Endometrium (tissue), 2 donors: Measurements from ENCODE around the gene NCL.
"Not testable (repeated sequence)": the region's sequence is repeated elsewhere in the genome, so short reads cannot be mapped to it uniquely, and the experiment has no call there.

Source experiments
- FAIRE-seq: peaks from 2 replicates; lab custom pipeline; 2012; peaks lifted over from hg19 to GRCh38; lab: Jason Lieb, UNC
- donor health status: control.
- donor health status: control.

NCL gene

GRCh38 chr2:231429901-231430300, 34.4 kb downstream of the NCL start:
- no peak for FAIRE-seq

DNA sequence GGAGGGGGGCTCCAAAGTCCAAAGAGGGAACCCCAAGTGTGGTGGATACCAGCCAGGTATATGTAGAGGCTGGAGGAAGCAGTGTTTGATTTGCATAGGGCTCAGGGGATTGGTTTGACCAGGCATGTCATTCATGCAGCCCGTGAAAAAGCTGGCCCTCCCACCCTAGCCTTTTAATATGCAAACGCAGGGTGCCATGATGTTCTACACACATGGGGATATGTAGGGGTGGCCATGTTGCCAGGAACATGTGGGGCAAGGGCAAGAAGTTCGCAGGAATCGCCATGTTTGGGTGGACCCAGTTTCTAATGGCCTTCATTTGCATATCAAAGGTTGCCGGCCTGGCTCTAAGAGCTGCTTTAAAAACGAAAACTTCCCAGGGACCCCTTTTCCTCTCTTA, 35.1 kb downstream of the NCL start:
- FAIRE-seq: no peak

DNA sequence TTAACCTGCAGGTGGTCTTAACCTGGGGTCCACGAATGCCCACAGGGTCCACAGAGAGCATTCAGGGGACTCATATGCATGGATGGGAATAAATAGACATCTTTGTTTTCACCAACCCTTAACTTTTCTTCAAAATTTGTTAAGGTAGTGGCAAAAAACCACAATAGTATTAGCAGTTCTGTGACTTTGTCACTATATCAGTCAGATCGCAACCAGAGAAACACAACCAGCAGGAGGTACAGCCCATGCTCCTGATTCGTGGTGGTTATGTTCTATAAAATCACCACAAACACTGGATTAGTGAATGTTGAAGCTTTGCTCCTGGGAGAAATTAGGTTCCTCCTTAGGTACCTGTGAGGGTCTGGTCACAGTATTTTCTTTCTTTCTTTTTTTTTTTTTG, 37.2 kb downstream of the NCL start:
- no peak for FAIRE-seq

DNA sequence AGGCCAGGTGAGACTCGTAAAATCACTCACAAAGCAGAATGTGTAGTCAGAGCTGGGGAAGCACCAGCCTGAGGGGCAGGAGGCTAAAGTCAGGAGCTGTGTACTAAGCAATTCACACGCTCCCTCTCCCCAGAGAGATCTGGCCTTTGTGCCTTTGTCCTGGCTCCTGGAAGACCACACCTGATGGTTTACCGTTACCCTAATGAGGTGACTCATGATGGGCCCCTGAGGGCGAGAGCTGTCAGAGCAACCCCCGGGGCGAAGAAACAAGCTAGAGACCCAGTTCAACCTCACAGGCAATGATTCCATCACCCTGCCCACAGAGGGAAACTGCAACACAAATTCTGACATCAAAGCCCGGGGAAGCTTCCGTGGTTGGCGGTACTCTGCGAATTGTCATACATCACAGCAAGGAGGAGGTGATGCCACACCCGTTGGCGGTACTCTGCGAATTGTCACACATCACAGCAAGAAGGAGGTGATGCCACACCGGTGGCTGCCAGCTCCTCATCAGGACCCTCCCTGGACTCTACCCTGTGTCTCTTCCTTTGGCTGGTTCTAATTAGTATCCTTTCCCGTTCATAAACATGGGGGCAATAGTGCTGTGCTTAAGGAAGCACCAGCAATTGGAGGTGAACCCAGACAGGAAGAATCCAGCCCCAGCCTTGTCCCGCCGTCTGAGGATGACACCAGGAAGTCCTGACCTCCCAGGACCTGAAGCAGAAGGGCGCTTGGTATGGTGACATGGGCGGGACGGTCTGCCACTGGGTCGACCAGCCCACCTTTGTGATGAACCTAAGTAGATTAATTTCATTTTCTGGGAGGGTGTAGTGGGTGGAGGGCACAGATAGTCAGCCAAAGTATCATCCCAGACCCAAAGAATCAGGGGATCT, 38.2 kb downstream of the NCL start:
- FAIRE-seq: no peak

DNA sequence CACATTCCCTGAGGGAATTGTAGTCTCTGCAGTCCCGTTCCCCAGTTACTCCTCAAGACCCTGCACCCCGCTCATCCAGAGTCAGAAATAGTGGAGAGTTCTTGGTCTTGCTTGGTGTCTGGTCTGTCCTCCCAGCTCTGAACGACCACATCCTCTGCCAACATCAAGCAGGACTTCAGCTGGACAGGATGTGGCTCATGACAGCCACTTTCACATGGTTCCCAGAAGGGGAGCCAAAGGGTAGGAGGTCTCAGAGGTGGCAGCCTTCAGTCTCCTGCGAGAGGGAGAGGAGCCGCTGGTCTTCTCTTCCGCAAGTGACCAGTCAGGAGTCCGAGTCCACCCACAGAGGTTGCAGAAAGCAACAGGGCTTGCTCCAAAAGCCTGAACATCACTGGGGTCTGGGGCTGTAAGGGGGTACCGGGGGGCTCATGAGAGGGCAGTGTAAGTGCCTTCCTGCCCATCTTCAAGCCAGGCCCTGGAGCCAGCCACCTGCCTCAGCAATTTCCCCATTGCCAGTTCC, 38.9 kb downstream of the NCL start:
- no peak for FAIRE-seq

DNA sequence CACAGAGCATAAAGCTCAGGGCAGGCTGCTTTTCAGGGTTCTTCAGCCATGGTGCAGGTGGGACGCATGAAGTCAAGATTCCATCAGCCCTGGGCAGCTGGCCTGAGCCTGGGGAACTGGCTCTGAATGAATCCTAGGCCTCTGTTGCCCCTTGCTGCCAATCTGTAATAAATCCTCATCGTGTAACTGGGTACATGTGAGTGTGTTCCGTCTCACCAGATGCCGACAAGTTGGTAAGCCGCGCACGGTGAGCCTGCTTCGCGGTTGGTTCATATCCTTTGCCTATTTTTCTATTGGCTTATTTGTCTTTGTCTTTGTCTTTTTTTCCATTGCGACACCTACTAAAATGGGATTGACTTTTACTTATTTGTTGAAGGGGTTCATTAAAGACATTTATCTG, 41.1 kb downstream of the NCL start:
- FAIRE-seq: no peak

- FAIRE-seq: no peak
Observed at GRCh38 chr2:231422056-231422455, 42.2 kb downstream of the NCL start.

GRCh38 chr2:231421051-231421580, 43.2 kb downstream of the NCL start:
- FAIRE-seq: no peak

DNA sequence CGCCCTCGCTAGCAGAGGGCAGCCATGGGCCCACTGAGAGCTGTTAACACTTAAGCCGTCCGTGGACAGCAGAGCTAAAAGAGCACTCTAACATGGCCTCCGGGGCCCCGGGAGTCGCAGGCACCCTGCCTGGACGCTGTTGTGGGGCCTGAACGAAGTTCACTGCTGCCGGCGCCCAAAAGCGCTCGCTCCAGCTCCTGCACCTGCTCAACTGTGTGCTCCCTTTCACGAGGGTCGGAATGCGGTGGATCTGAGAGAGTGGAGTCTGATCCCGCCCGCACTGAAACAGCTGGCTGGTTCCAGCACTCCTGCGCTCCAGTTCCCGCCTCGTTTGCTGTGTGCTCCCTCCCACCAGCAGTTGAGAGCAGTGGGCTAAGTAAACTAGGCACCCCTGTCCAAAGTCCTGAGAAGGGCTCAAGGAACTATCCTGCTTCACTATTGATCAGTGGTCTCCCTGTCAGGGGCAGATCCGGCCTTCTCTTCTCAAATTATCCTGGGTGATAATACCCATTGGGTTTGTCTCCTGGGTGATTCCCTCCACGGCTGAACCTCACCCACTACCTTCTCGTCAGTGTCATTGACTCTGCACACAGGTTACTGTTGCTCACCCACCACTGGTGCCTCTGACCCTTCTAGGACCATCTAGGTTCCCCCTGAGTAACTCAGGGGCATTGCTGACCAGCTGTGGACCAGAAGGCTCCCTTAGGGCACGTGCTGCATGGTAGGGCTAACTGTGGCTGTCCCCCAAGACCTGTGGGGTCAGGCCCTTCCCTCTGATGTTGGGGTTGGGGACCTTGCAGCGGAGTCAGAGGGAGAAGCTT, 45.3 kb downstream of the NCL start:
- no peak for FAIRE-seq

- no peak for FAIRE-seq
Observed at GRCh38 chr2:231415029-231415428, 49.3 kb downstream of the NCL start.

GRCh38 chr2:231413921-231414476, 50.3 kb downstream of the NCL start:
- no peak for FAIRE-seq

GRCh38 chr2:231413456-231413855, 50.8 kb downstream of the NCL start:
- FAIRE-seq: no peak

GRCh38 chr2:231412618-231412963, 51.7 kb downstream of the NCL start:
- FAIRE-seq: no peak

- FAIRE-seq: no peak
Observed at GRCh38 chr2:231411831-231412617, 52.3 kb downstream of the NCL start.

DNA sequence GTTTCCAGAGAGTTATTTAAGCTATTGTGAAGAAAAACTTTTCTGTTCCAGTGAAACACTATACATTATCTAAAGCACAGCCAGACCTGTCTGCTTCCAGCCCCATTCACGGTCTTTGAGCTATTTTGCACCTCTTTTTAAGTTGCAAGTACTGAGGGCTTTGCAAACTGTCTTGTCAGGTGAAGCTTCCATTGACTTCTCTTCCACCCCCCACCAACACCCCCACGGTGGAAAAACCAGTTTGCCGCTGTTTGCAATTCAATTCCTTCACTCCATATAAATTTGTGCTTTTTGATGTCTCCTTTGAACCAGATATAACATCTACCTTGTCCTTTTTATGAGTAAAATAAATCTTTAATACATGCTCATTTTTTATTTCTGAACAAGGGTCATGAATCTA, 53.0 kb downstream of the NCL start:
- no peak for FAIRE-seq

- no peak for FAIRE-seq
Observed at GRCh38 chr2:231410293-231411004, 53.8 kb downstream of the NCL start.

DNA sequence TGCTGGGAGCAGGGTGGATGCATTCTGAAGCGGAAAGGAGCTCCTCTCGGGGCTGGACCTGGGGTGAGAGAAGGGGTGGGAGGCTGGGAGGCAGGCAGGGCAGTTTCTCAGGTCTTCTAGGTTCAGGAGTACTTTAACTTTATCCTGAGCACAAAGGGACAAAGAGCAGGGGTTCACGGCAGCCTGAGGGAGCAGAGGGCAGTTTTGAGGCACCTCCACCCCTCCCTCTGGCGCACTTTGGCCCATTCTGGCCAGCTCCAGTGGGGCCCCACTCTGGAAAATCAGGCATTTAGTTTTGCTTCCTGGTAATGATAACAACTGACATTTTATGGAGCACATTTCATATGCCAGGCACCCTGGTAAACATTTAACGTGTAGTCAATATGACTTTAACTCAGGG, 54.5 kb downstream of the NCL start:
- no peak for FAIRE-seq

DNA sequence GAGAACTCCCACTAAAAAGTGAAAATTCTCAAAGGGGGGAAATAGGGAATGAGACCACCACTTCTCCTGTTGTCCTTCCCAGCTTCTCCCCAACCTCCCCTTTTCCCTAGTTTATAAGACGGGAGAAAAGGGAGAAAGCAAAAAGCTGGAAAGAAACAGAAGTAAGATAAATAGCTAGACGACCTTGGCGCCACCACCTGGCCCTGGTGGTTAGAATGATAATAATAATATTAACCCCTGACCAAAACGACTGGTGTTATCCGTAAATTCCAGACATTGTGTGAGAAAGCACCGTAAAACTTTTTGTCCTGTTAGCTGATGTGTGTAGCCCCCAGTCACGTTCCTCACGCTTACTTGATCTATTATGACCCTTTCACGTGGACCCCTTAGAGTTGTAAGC, 56.0 kb downstream of the NCL start:
- FAIRE-seq: not testable (repeated sequence)

DNA sequence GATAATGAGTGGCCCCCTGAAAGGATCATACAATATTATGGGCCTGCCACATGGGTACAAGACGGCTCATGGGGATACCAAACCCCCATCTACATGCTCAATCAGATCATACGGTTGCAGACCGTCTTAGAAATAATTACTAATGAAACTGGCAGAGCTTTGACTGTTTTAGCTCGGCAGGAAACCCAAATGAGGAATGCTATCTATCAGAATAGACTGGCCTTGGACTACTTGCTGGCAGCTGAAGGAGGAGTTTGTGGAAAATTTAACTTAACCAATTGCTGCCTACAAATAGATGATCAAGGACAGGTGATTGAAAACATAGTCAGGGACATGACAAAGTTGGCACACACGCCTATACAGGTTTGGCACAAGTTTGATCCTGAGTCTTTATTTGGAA, 56.6 kb downstream of the NCL start:
- FAIRE-seq: not testable (repeated sequence)

GRCh38 chr2:231405601-231406367, 58.5 kb downstream of the NCL start:
- FAIRE-seq: not testable (repeated sequence)
